Brain microvascular endothelial cell (primary cell): ENCODE measurements around the gene NFKBIA.
"Not testable (repeated sequence)": the region's sequence is repeated elsewhere in the genome, so short reads cannot be mapped to it uniquely, and the experiment has no call there.

Source experiments
- DNase-seq: peaks from one replicate; pipeline ENCODE4 v3.0.0-alpha.2; 2020
- H3K27ac ChIP-seq: fragments of 250-450 bp; sonication (Bioruptor Pico); 2 replicates; pipeline ENCODE4 v1.5.1; 2020; ENCODE audit warnings: mild to moderate bottlenecking, moderate library complexity
- H3K27me3 ChIP-seq: fragments of 250-450 bp; sonication (Bioruptor Pico); replicated peaks from 2 replicates; pipeline ENCODE4 v1.5.1; 2020; ENCODE audit warnings: mild to moderate bottlenecking
- H3K36me3 ChIP-seq: fragments of 250-450 bp; sonication (Bioruptor Pico); replicated peaks from 2 replicates; pipeline ENCODE4 v1.5.1; 2020; ENCODE audit warnings: mild to moderate bottlenecking
- H3K4me3 ChIP-seq: 2 replicates; pipeline ENCODE4 v1.5.1; 2011; ENCODE audit warnings: low read depth, mild to moderate bottlenecking, control low read depth, low read length, moderate library complexity
- CTCF ChIP-seq: IDR thresholded peaks from 2 replicates; pipeline ENCODE4 v1.5.1; 2011; ENCODE audit warnings: low read depth, mild to moderate bottlenecking, moderate library complexity, low read length, control low read depth, inconsistent platforms; ENCODE audit errors: missing control alignments
- in situ Hi-C: cut with HindIII; loops from 2 replicates; pipeline ENCODE4 v1.10.0; 2017; ENCODE audit warnings: low sequenced_read_pairs, low pct_ligation_motif_present

The NFKBIA gene, protein sequence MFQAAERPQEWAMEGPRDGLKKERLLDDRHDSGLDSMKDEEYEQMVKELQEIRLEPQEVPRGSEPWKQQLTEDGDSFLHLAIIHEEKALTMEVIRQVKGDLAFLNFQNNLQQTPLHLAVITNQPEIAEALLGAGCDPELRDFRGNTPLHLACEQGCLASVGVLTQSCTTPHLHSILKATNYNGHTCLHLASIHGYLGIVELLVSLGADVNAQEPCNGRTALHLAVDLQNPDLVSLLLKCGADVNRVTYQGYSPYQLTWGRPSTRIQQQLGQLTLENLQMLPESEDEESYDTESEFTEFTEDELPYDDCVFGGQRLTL

GRCh38 chr14:35404449-35405303 lies at the start of gene NFKBIA:
Gene NFKBIA (minus strand): TSS chr14:35404749. CDS start chr14:35404644, 105 bp downstream.
- Histone ChIP-seq H3K36me3 (peaks cover 37% of the 10 kb centered on the region), H3K27ac (peak within 1 kb of the TSS; percentile 98), H3K27me3 (no peaks in the 10 kb centered on the region), H3K4me3 (peak within 1 kb of the TSS; percentile 88)
- peak; percentile 83 for DNase-seq
- in situ Hi-C loops = loop anchor here (25.0 kb wide), 1 partner anchor 317 kb away; no protein-coding TSS in a partner anchor
- TF ChIP-seq CTCF = peak; percentile 35

DNA sequence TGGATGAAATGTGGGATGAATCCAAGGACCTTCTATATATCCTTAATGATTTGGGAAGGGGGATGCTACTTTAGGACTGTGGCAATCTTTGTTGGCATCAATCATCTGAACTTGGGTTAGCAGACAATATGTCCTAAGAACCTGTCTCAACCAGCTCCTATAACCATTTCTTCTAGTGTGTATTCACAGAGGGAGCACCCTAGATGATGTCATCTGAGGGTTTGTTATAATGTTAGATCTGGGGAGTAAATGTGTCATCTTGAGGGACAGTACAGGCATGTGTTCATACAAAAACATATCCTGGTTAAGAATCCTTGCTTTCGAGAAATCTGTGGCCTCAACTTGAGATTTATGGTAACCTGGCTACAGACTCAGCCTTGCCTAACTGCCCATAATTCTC lies 41.9 kb upstream of the NFKBIA start:
- H3K4me3 ChIP-seq = no peak overlapping the region
- no peak for DNase-seq
- in situ Hi-C loops = loop anchor here (25.0 kb wide), 1 partner anchor 241 kb away; no protein-coding TSS in a partner anchor
- H3K27ac ChIP-seq = no peak overlapping the region
- H3K36me3 ChIP-seq = no peaks in the 10 kb centered on the region
- H3K27me3 ChIP-seq = no peaks in the 10 kb centered on the region
- TF ChIP-seq CTCF = no peak

DNA sequence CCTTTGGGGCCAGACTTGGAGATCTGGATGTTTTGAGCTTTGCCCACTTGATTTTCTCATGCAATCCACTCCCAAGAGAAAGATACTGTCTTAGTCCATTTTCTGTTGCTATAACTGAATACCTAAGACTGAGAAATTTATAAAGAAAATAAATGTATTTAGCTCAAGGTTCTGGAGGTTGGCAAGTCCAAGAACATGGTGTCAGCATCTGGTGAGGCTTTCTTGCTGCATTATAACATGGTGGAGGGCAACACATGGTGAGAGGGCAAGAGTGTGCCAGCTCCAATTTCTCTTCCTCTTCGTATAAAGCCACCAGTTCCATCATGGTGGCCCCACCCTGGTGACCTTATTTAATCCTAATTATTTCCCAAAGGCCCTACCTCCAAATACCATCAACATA lies 39.6 kb upstream of the NFKBIA start:
- H3K36me3 ChIP-seq = no peaks in the 10 kb centered on the region
- no peak for TF ChIP-seq CTCF
- no peak overlapping the region for H3K4me3 ChIP-seq
- in situ Hi-C loops = loop anchor here (25.0 kb wide), 1 partner anchor 243 kb away; no protein-coding TSS in a partner anchor
- DNase-seq = no peak
- H3K27me3 ChIP-seq = no peaks in the 10 kb centered on the region
- no peak overlapping the region for H3K27ac ChIP-seq

DNA sequence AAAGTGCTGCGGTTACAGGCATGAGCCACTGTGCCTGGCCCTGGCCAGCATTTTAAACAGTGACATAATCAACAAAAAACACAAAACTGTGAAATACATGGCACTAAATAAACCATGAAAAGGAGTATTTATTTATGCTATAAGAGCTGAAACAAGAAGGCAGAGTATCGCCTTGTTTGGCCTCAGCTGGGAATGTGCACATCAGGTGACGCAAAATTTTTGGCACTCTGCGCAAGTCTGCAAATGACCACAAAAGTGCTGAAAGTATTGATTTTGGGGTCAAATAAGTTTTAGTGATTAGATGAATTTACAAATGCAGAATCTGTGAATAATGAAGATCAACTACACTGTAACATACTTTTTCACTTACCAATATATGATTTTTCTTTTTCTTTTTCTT lies 36.6 kb upstream of the NFKBIA start:
- DNase-seq = no peak
- Histone ChIP-seq H3K27me3 (no peaks in the 10 kb centered on the region), H3K4me3 (no peak overlapping the region), H3K27ac (no peak overlapping the region), H3K36me3 (no peaks in the 10 kb centered on the region)
- no peak for TF ChIP-seq CTCF
- in situ Hi-C loops = loop anchor here (25.0 kb wide), 1 partner anchor 246 kb away; no protein-coding TSS in a partner anchor

GRCh38 chr14:35438910-35439713 lies 34.6 kb upstream of the NFKBIA start:
- no peak for DNase-seq
- H3K4me3 ChIP-seq = no peak overlapping the region
- no peaks in the 10 kb centered on the region for H3K27me3 ChIP-seq
- TF ChIP-seq CTCF = peak; percentile 63
- in situ Hi-C loops = loop anchor here (25.0 kb wide), 1 partner anchor 248 kb away; no protein-coding TSS in a partner anchor
- H3K27ac ChIP-seq = no peak overlapping the region
- H3K36me3 ChIP-seq = no peaks in the 10 kb centered on the region

- not testable (repeated sequence) for H3K27ac ChIP-seq
These were observed 33.9 kb upstream of the NFKBIA start for GRCh38 chr14:35438492-35438891.

More at GRCh38 chr14:35438492-35438891, 33.9 kb upstream of the NFKBIA start:
- DNase-seq, H3K27me3 ChIP-seq, H3K36me3 ChIP-seq, H3K4me3 ChIP-seq: not testable (repeated sequence)
- in situ Hi-C loops = loop anchor here (25.0 kb wide), 1 partner anchor 249 kb away; no protein-coding TSS in a partner anchor
